ENCODE measurements around the gene ZNF664.

- TF ChIP-seq, protein P1, sequence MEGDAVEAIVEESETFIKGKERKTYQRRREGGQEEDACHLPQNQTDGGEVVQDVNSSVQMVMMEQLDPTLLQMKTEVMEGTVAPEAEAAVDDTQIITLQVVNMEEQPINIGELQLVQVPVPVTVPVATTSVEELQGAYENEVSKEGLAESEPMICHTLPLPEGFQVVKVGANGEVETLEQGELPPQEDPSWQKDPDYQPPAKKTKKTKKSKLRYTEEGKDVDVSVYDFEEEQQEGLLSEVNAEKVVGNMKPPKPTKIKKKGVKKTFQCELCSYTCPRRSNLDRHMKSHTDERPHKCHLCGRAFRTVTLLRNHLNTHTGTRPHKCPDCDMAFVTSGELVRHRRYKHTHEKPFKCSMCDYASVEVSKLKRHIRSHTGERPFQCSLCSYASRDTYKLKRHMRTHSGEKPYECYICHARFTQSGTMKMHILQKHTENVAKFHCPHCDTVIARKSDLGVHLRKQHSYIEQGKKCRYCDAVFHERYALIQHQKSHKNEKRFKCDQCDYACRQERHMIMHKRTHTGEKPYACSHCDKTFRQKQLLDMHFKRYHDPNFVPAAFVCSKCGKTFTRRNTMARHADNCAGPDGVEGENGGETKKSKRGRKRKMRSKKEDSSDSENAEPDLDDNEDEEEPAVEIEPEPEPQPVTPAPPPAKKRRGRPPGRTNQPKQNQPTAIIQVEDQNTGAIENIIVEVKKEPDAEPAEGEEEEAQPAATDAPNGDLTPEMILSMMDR (IDR thresholded peaks at IDR 0.05), result no peak
- TF ChIP-seq POLR2A (IDR thresholded peaks at IDR 0.05), result no peak
Observed at GRCh38 chr12:123936471-123936870, 36.5 kb upstream of the ZNF664 start.
